ENCODE results near the gene USP32. TPM values are rescaled to one million over a fixed set of nuclear protein-coding genes. Genes with fewer than 3 reads are reported as not detected.

USP32 gene
- total and polyA plus RNA-seq, 2 of the 8 experiments (the other 6 are each of a cell fraction or from before 2014, with no cell fraction given): 29.6 to 112 TPM

- TF ChIP-seq YY1 (IDR thresholded peaks at IDR 0.05; ENCODE audit: low read depth, low read length) (peak; percentile 37; the same call in 1 of the 2 replicates), CEBPB (IDR thresholded peaks at IDR 0.05; ENCODE audit: low read depth, low read length) (no peak), PHF8 (conservative IDR thresholded peaks at IDR 0.05; ENCODE audit: low read depth, low read length) (peak; percentile 68), FOSL1 (IDR thresholded peaks at IDR 0.05; ENCODE audit: insufficient read depth, low read depth, low read length) (no peak), BRCA1 (IDR thresholded peaks at IDR 0.05; ENCODE audit: low read depth, low read length) (no peak), USF2 (IDR thresholded peaks at IDR 0.05; ENCODE audit: low read length) (peak; percentile 87), JUN (IDR thresholded peaks at IDR 0.05; ENCODE audit: low read depth, low read length) (no peak), TAF1 (IDR thresholded peaks at IDR 0.05; ENCODE audit: low read depth, low read length) (peak; percentile 70; the same call in 1 of the 2 replicates), NANOG (IDR thresholded peaks at IDR 0.05; ENCODE audit: insufficient read depth, low read depth, low read length, poor library complexity, severe bottlenecking) (no peak), CBX5 (IDR thresholded peaks at IDR 0.05; ENCODE audit: low read depth, low read length) (no peak), POLR2A (IDR thresholded peaks at IDR 0.05; ENCODE audit: control extremely low read depth in 1 of 2, low read depth in 2 of 2, low read length in 2 of 2) (peak; percentile 13 to 60; a peak in 2 of 3 replicates), CTBP2 (IDR thresholded peaks at IDR 0.05; ENCODE audit: borderline replicate concordance, insufficient read depth, insufficient read length, low read length) (peak; percentile 55), EP300 (IDR thresholded peaks at IDR 0.05; ENCODE audit: borderline replicate concordance in 1 of 2, low read depth in 2 of 2, low read length in 2 of 2) (0 out of 3 replicates have a peak, but pooled peaks of 1 of the 2 experiments have one; percentile 7), RNF2 (IDR thresholded peaks at IDR 0.05; ENCODE audit: borderline replicate concordance, low read depth, low read length, missing control alignments, poor library complexity, severe bottlenecking) (no peak), KDM1A (IDR thresholded peaks at IDR 0.05; ENCODE audit: borderline replicate concordance, low read length) (no peak), SIN3A (conservative IDR thresholded peaks at IDR 0.05 in 1 of 2, IDR thresholded peaks at IDR 0.05 in 1 of 2; ENCODE audit: low read depth in 1 of 2, low read length in 2 of 2) (peak in 1 of 2 experiments; percentile 33; a peak in 2 of 4 replicates), TAF7 (optimal IDR thresholded peaks at IDR 0.05; ENCODE audit: borderline replicate concordance, low read depth, low read length) (no peak), ASH2L (IDR thresholded peaks at IDR 0.05; ENCODE audit: low read length) (peak; percentile 94)
- TF ChIP-seq, protein P1, sequence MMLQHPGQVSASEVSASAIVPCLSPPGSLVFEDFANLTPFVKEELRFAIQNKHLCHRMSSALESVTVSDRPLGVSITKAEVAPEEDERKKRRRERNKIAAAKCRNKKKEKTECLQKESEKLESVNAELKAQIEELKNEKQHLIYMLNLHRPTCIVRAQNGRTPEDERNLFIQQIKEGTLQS (IDR thresholded peaks at IDR 0.05; ENCODE audit: insufficient read depth, low read depth, low read length): no peak; the same call in 1 of the 2 replicates
- TF ChIP-seq, protein P2, sequence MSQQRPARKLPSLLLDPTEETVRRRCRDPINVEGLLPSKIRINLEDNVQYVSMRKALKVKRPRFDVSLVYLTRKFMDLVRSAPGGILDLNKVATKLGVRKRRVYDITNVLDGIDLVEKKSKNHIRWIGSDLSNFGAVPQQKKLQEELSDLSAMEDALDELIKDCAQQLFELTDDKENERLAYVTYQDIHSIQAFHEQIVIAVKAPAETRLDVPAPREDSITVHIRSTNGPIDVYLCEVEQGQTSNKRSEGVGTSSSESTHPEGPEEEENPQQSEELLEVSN (IDR thresholded peaks at IDR 0.05): peak; percentile 81; the same call in 1 of the 2 replicates
Measured at GRCh38 chr17:60392042-60392844, at the start of gene USP32 (continued).
